Activated CD4-positive, alpha-beta T cell treated with anti-CD3 and anti-CD28 coated beads for 36 hours (primary cell): Measurements from ENCODE around the gene SEMA3E. TPM values are rescaled to one million over a fixed set of nuclear protein-coding genes. Genes with fewer than 3 reads are reported as not detected.

Source experiments
- ATAC-seq: fragments of 200-7000 bp; cut with Tn5 transposase; one replicate; pipeline ENCODE4 v1.10.0; 2021; ENCODE audit warnings: mild to moderate bottlenecking, moderate library complexity
- CTCF ChIA-PET: fragments of 350-600 bp; sonication (Branson Sonifier 250); formaldehyde crosslinking; loops from one replicate; lab custom pipeline; 2021; ENCODE audit warnings: antibody characterized with exemption; lab: Charles Lee
- POLR2A ChIA-PET: fragments of 350-600 bp; sonication (Branson Sonifier 250); formaldehyde crosslinking; loops from one replicate; lab custom pipeline; 2021; ENCODE audit warnings: antibody characterized with exemption, inconsistent platforms; lab: Charles Lee
- DNase-seq: peaks from one replicate; pipeline ENCODE4 v3.0.0-alpha.2; 2020
- H3K27ac Mint-ChIP-seq: one replicate; pipeline ENCODE4 v1.8.0; 2021; ENCODE audit warnings: mixed read lengths
- H3K27me3 Mint-ChIP-seq: one replicate; pipeline ENCODE4 v1.8.0; 2021; ENCODE audit warnings: mixed read lengths
- H3K36me3 Mint-ChIP-seq: one replicate; pipeline ENCODE4 v1.8.0; 2021; ENCODE audit warnings: low read depth, mixed read lengths
- H3K4me1 Mint-ChIP-seq: one replicate; pipeline ENCODE4 v1.8.0; 2021; ENCODE audit warnings: mixed read lengths
- H3K4me3 Mint-ChIP-seq: one replicate; pipeline ENCODE4 v1.8.0; 2021; ENCODE audit warnings: mild to moderate bottlenecking, moderate library complexity, mixed read lengths
- H3K9me3 Mint-ChIP-seq: one replicate; pipeline ENCODE4 v1.8.0; 2021; ENCODE audit warnings: low read depth, mixed read lengths
- intact Hi-C, 2 experiments: fragments of 100-400 bp; cut with DNase I in 1 of 2; cut with micrococcal nuclease in 1 of 2; formaldehyde crosslinking; loops; one replicate each; pipeline versions ENCODE4 v1.14.2 to v1.15.1; 2022 to 2024; cut with DNase I, micrococcal nuclease
- total RNA-seq, 2 experiments: library from RNA; stranded (reverse); gene quantifications; one replicate each; pipeline ENCODE4 v1.2.3, GENCODE V29; 2021

SEMA3E gene
- total RNA-seq, 2 experiments from 2014 or later = not detected

GRCh38 chr7:83633516-83633915 is 15.4 kb downstream of the SEMA3E start:
- ATAC-seq (no peak), DNase-seq (no peak)
- Mint-ChIP-seq H3K9me3 (peaks cover 2% of the 10 kb centered on the region), H3K27me3 (no peaks in the 10 kb centered on the region), H3K36me3 (no peaks in the 10 kb centered on the region), H3K4me3 (no peak overlapping the region), H3K27ac (no peak overlapping the region), H3K4me1 (no peaks in the 10 kb centered on the region)
- ChIA-PET POLR2A (no interaction called here), CTCF (no interaction called here)
- intact Hi-C loops = no loop called here

- ATAC-seq (no peak), DNase-seq (no peak)
- ChIA-PET POLR2A (no interaction called here), CTCF (no interaction called here)
- peaks cover 5% of the 10 kb centered on the region for H3K9me3 Mint-ChIP-seq
- H3K4me3 Mint-ChIP-seq = no peak overlapping the region
- no peaks in the 10 kb centered on the region for H3K36me3 Mint-ChIP-seq
- no peaks in the 10 kb centered on the region for H3K4me1 Mint-ChIP-seq
- no peaks in the 10 kb centered on the region for H3K27me3 Mint-ChIP-seq
- intact Hi-C loops = no loop called here
- H3K27ac Mint-ChIP-seq = no peak overlapping the region
Observed at GRCh38 chr7:83629117-83629880, 19.6 kb downstream of the SEMA3E start.

- DNase-seq (no peak), ATAC-seq (peak; percentile 55)
- H3K36me3 Mint-ChIP-seq = no peaks in the 10 kb centered on the region
- no peak overlapping the region for H3K27ac Mint-ChIP-seq
- POLR2A ChIA-PET = no interaction called here
- H3K27me3 Mint-ChIP-seq = no peaks in the 10 kb centered on the region
- no peak overlapping the region for H3K4me3 Mint-ChIP-seq
- CTCF ChIA-PET = no interaction called here
- no peaks in the 10 kb centered on the region for H3K4me1 Mint-ChIP-seq
- intact Hi-C loops = no loop called here
- H3K9me3 Mint-ChIP-seq = peaks cover 7% of the 10 kb centered on the region
Observed at GRCh38 chr7:83617858-83618257, 31.1 kb downstream of the SEMA3E start.

- intact Hi-C loops = no loop called here
- H3K27me3 Mint-ChIP-seq = no peaks in the 10 kb centered on the region
- no peaks in the 10 kb centered on the region for H3K4me1 Mint-ChIP-seq
- no peaks in the 10 kb centered on the region for H3K36me3 Mint-ChIP-seq
- H3K27ac Mint-ChIP-seq = no peak overlapping the region
- DNase-seq = no peak
- ATAC-seq = no peak
- POLR2A ChIA-PET = no interaction called here
- CTCF ChIA-PET = no interaction called here
- H3K9me3 Mint-ChIP-seq = no peaks in the 10 kb centered on the region
- H3K4me3 Mint-ChIP-seq = no peak overlapping the region
Observed at GRCh38 chr7:83614112-83614511, 34.8 kb downstream of the SEMA3E start.

GRCh38 chr7:83613232-83613631 is 35.7 kb downstream of the SEMA3E start:
- POLR2A ChIA-PET = no interaction called here
- no peaks in the 10 kb centered on the region for H3K4me1 Mint-ChIP-seq
- ATAC-seq (no peak), DNase-seq (no peak)
- no peak overlapping the region for H3K4me3 Mint-ChIP-seq
- CTCF ChIA-PET = no interaction called here
- H3K9me3 Mint-ChIP-seq = no peaks in the 10 kb centered on the region
- H3K27me3 Mint-ChIP-seq = no peaks in the 10 kb centered on the region
- no peaks in the 10 kb centered on the region for H3K36me3 Mint-ChIP-seq
- no peak overlapping the region for H3K27ac Mint-ChIP-seq
- intact Hi-C loops = no loop called here

GRCh38 chr7:83611776-83612175 is 37.2 kb downstream of the SEMA3E start:
- ATAC-seq = no peak
- CTCF ChIA-PET = no interaction called here
- POLR2A ChIA-PET = no interaction called here
- no peak for DNase-seq
- Mint-ChIP-seq H3K36me3 (no peaks in the 10 kb centered on the region), H3K27me3 (no peaks in the 10 kb centered on the region), H3K9me3 (no peaks in the 10 kb centered on the region), H3K4me3 (no peak overlapping the region), H3K27ac (no peak overlapping the region), H3K4me1 (no peaks in the 10 kb centered on the region)
- intact Hi-C loops = no loop called here

- no peaks in the 10 kb centered on the region for H3K36me3 Mint-ChIP-seq
- H3K9me3 Mint-ChIP-seq = no peaks in the 10 kb centered on the region
- ATAC-seq (no peak), DNase-seq (no peak)
- H3K4me1 Mint-ChIP-seq = no peaks in the 10 kb centered on the region
- H3K27ac Mint-ChIP-seq = no peak overlapping the region
- H3K27me3 Mint-ChIP-seq = no peaks in the 10 kb centered on the region
- ChIA-PET POLR2A (no interaction called here), CTCF (no interaction called here)
- intact Hi-C loops = no loop called here
- no peak overlapping the region for H3K4me3 Mint-ChIP-seq
Observed at GRCh38 chr7:83610649-83611304, 38.2 kb downstream of the SEMA3E start.

GRCh38 chr7:83608716-83609115 is 40.2 kb downstream of the SEMA3E start:
- Mint-ChIP-seq H3K36me3 (no peaks in the 10 kb centered on the region), H3K27me3 (no peaks in the 10 kb centered on the region), H3K4me3 (no peak overlapping the region), H3K27ac (no peak overlapping the region), H3K9me3 (peaks cover 2% of the 10 kb centered on the region), H3K4me1 (no peaks in the 10 kb centered on the region)
- DNase-seq = no peak
- intact Hi-C loops = no loop called here
- ChIA-PET CTCF (interaction anchor here (0.7 kb wide), 1 partner anchor 1332 kb away, joined by 3 read pairs; no protein-coding TSS in a partner anchor), POLR2A (no interaction called here)
- ATAC-seq = no peak

GRCh38 chr7:83603649-83604048 is 45.3 kb downstream of the SEMA3E start:
- peaks cover 4% of the 10 kb centered on the region for H3K9me3 Mint-ChIP-seq
- H3K4me1 Mint-ChIP-seq = no peaks in the 10 kb centered on the region
- H3K27ac Mint-ChIP-seq = no peak overlapping the region
- DNase-seq = no peak
- H3K4me3 Mint-ChIP-seq = no peak overlapping the region
- H3K27me3 Mint-ChIP-seq = no peaks in the 10 kb centered on the region
- intact Hi-C loops = no loop called here
- CTCF ChIA-PET = no interaction called here
- POLR2A ChIA-PET = no interaction called here
- no peak for ATAC-seq
- no peaks in the 10 kb centered on the region for H3K36me3 Mint-ChIP-seq

- intact Hi-C loops = no loop called here
- ChIA-PET POLR2A (no interaction called here), CTCF (no interaction called here)
- ATAC-seq (no peak), DNase-seq (no peak)
- H3K4me3 Mint-ChIP-seq = no peak overlapping the region
- no peaks in the 10 kb centered on the region for H3K4me1 Mint-ChIP-seq
- H3K27me3 Mint-ChIP-seq = no peaks in the 10 kb centered on the region
- H3K36me3 Mint-ChIP-seq = no peaks in the 10 kb centered on the region
- H3K9me3 Mint-ChIP-seq = peaks cover 6% of the 10 kb centered on the region
- H3K27ac Mint-ChIP-seq = no peak overlapping the region
Observed at GRCh38 chr7:83599131-83599530, 49.8 kb downstream of the SEMA3E start.

- DNase-seq (no peak), ATAC-seq (no peak)
- no peaks in the 10 kb centered on the region for H3K36me3 Mint-ChIP-seq
- CTCF ChIA-PET = no interaction called here
- intact Hi-C loops = no loop called here
- H3K9me3 Mint-ChIP-seq = peaks cover 3% of the 10 kb centered on the region
- no peaks in the 10 kb centered on the region for H3K27me3 Mint-ChIP-seq
- no peak overlapping the region for H3K4me3 Mint-ChIP-seq
- H3K4me1 Mint-ChIP-seq = no peaks in the 10 kb centered on the region
- POLR2A ChIA-PET = no interaction called here
- no peak overlapping the region for H3K27ac Mint-ChIP-seq
Observed at GRCh38 chr7:83593921-83594475, 54.9 kb downstream of the SEMA3E start.

GRCh38 chr7:83588602-83589240 is 60.2 kb downstream of the SEMA3E start:
- no peak for DNase-seq
- Mint-ChIP-seq H3K4me3 (no peak overlapping the region), H3K27ac (no peak overlapping the region), H3K4me1 (no peaks in the 10 kb centered on the region), H3K27me3 (no peaks in the 10 kb centered on the region), H3K36me3 (no peaks in the 10 kb centered on the region), H3K9me3 (no peaks in the 10 kb centered on the region)
- POLR2A ChIA-PET = no interaction called here
- CTCF ChIA-PET = no interaction called here
- intact Hi-C loops = no loop called here
- ATAC-seq = no peak
